Erythroblast (primary cell): ENCODE measurements around the gene SH3PXD2B.

ENCODE experiments used
- GATA1 ChIP-seq: IDR thresholded peaks from 2 replicates; pipeline ENCODE4 v1.6.1; 2011; ENCODE audit warnings: low read depth, mild to moderate bottlenecking, control low read depth, low read length, moderate library complexity
- POLR2A ChIP-seq: IDR thresholded peaks from 2 replicates; pipeline ENCODE4 v1.6.1; 2011; ENCODE audit warnings: mild to moderate bottlenecking, low read length

- TF ChIP-seq POLR2A (no peak), GATA1 (no peak)
Measured at GRCh38 chr5:172305380-172305779, 148.9 kb downstream of the SH3PXD2B start.
